Adipose tissue (tissue), 3 donors: ENCODE results near the gene ITK. TPM values are rescaled to one million over a fixed set of nuclear protein-coding genes. Genes with fewer than 3 reads are reported as not detected.

Source experiments
- H3K27ac ChIP-seq: one replicate; pipeline ENCODE4 v1.5.1; 2013; ENCODE audit warnings: low read depth, low read length
- WGBS, 3 donors: extraction: QIAGEN DNeasy Blood & Tissue Kit; methylation state at CpG; one replicate each; pipeline ENCODE4 v1.1.7; 2013; 5-methylcytosine and 5-hydroxymethylcytosine counted together
- polyA plus RNA-seq, 3 donors: library from polyadenylated mRNA; stranded (reverse); fragments of 200-250 nt; gene quantifications; one replicate each; pipeline ENCODE4 v1.2.3, GENCODE V29; 2013
- donor health status: healthy with polysubstance abuse.
- donor health status: Bipolar disorder and iron deficiency.
- donor health status: healthy.

The ITK gene
- polyA plus RNA-seq, 3 donors: 0.22 to 1.4 (median 0.90) TPM

DNA sequence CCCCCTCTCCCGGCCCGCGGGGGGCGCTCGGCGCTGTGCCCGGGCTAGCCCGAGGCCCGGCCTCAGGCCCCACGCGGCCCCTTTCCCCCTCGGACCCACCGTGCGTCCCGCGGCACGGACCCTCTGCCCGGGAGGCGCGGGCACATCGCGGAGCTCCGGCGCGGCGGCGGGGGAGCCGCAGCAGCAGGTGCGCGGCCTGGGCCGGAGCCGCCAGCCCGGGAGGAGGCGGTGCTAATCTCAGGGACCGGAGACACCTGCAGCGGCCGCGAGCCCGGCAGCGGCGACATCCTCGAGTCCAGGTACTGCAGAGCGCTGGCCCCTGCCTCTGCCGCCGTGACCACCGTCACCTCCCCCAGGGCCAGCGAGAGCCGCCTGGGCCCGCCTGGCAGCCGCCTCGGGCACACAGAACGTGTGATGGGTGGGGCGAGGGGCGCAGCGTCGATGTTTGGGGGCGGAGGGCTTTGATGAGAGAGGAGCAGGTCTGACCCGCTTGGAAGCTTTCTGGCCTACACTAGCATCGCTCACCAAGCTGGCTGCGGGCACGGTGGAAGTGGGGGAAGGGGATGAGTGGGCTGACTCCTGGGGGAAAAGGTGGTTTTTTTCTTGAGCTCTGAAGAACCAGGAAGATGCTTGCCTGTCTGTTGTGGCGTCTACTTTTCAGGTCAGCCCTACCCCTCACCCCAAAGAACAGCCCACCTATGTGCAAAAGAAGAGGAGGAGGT lies 85.8 kb downstream of the ITK start:
- WGBS, 3 donors: 2 to 5% (median 3%) methylated on average over 40 to 62 of the region's 62 CpGs
- no peak overlapping the region for H3K27ac ChIP-seq

DNA sequence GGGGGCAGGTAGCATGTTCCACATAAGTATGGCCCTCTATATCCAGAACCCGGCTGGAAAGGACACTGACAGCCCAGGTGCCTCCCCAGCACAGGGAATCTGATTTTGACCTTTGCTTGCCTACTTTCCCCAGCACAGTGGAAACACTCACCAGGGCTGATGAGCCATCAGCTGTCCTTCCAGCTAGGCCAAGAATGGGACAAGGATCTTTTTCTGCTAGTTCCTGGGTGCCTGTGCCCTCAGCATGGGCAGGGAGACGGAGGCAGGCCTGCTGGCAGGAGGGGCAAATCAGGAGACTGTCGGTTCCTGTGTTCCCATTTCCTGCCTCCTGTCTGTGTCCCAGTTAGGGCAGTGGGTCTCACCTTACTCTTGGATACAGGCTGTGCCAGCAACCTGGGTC lies 86.4 kb downstream of the ITK start:
- H3K27ac ChIP-seq: no peak overlapping the region
- WGBS, 3 donors: 59 to 75% (median 70%) methylated on average over 3 of the region's 3 CpGs

DNA sequence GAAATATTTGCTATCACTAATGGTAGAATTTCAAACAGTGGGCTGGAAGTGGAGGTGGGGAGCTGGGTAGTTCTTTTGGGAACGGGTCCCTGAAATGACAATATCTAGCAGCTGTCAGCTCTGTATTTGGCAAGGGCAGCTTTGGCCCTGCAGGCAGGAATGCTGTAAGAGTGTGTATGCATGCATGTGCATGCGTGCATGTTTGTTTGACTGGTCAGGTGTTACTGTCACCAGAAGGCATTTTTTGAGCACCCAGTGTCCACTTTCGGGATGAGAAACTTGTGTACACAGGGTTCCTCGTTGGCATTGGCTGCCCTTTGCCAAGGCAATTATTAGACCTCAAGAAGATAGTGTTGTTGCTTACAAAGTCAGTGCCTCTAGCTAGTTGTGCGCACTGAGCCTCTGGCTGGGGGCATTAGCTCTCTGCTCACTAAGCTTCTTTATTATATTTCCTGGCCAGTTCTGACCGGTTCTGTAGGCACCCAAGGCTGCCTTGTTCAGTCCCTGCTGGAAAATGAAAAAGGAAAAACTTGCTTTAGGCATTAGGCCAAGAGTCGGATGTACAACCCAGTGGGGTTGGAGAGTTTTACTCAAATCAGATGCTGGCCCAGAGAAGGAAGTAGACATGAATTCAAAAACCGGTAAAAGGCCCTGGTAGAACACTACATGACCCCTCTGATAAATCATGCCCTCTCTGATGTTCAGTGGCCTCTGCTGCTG lies 87.3 kb downstream of the ITK start:
- WGBS, 3 donors: 63 to 75% (median 71%) methylated on average over 8 of the region's 8 CpGs
- no peak overlapping the region for H3K27ac ChIP-seq

DNA sequence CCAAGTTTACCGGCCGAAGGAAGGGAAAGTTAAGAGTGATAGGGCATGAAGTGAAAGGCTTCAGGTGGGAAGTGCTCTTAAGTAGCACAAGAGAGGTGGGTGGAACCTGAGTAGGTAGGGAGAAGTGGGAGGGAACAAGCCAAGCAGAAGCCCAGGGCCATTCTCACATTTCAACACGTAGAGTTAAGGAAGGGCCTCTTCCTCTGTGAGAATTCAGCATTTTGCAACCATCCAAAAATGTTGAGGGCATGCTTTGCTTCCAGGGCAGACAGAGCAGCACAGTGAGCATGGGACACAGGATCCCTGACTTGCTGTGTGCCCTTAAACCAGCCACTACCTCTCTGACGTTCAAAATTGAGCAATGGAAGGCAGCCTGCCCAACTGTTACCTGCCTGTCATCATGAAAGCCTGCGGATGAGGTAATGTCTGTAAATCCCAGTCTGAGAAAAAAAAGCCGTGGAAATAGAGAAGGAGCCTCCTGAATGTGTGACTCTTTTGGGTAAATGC lies 88.6 kb downstream of the ITK start:
- WGBS, 3 donors: 56 to 71% (median 68%) methylated on average over 6 of the region's 6 CpGs
- H3K27ac ChIP-seq: no peak overlapping the region

DNA sequence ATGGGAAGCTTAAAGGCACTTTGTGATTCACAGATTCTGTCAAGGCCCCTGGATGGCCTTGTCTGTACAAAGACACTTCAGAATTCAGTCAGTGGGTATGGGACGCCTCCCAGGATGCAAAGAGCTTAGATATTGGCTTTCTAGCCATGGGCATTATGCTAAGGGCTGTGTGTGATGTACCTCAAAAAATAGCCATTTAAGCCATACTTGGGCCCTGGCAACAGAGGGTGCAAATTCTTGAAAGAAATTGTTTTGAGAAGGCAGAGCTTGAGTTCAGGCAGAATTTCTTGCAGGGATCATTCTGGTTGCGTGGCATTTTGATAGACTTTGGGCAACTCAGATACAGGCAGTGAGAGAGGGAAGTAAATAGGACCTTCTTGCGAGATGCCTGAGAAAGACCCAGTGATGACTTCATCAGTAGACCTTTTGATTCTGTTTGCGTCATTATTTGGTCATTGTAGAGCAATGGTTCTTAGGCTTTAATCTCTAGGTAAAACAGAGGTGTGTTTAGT lies 89.2 kb downstream of the ITK start:
- no peak overlapping the region for H3K27ac ChIP-seq

DNA sequence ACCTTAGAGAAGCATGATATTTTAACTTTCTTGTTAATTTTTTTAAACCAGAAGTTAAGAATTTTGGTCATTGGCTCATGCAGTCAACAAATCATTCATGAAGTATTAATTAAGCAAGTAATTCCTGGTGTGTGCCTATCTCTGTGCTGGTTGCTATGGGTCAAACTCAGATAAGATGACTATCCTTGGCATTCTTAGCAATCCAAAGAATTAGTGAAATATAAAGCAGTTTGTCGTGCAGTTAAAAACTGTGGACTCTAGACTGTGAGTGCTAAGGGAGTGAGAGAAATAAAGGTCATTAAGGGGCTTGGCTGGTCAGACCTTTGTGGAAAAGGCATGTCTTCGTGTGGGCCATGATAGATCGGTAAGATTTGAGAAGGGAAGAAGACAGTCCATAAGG lies 90.1 kb downstream of the ITK start:
- H3K27ac ChIP-seq: no peak overlapping the region
- WGBS, 3 donors: 64 to 83% (median 82%) methylated on average over 3 of the region's 3 CpGs

More for the DNA sequence above, 89.2 kb downstream of the ITK start:
- 69 to 87% (median 85%) methylated on average over 4 of the region's 4 CpGs for WGBS, 3 donors

DNA sequence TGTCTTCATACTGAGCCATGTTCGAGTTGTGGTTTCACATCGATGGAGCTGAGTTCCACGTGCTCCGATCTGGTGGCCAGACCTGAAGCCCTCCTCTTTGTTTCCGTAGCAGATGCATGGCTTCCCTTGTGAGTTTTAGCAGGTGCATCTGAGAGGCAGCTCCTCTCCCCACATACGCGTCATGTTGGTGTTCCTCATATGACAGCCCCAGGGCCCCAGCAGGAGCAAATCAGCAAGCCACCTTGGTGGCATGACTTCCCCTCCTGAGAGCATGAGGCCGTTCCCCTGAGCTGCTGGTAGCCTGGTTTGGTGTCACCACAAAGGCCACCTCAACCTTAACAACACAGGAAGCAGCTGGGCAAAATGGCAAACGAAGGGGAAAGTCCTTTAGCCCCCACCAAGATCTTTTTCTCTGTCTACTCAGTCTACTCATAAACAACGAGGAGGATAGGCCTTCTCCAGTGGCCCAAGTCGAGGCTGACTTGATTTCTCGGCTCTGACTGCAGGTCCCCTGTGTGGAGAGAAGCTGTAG lies 91.2 kb downstream of the ITK start:
- H3K27ac ChIP-seq: no peak overlapping the region
- 47 to 62% (median 61%) methylated on average over 12 of the region's 12 CpGs for WGBS, 3 donors

DNA sequence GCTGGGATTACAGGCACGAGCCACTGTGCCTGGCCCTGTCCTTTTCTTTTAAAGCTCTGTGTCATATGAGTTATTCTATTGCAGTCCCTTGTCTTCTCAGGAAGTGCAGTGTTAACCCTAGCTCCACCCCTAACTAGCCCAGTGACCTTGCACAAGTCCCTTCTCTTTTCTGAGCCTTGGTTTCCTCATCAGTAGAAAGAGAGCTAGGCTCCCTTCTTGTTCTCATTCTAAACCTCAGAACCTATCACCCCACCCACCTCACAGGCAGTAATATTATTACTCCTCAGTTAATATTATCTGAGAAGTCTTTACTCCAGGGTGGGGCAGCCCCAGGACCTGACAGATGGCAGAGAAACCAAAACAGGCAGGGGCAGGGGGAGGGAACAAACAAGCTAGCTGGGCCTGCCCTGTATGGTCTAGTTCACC lies 92.5 kb downstream of the ITK start:
- WGBS, 3 donors: 36 to 82% (median 65%) methylated on average over 1 of the region's 1 CpG
- no peak overlapping the region for H3K27ac ChIP-seq

DNA sequence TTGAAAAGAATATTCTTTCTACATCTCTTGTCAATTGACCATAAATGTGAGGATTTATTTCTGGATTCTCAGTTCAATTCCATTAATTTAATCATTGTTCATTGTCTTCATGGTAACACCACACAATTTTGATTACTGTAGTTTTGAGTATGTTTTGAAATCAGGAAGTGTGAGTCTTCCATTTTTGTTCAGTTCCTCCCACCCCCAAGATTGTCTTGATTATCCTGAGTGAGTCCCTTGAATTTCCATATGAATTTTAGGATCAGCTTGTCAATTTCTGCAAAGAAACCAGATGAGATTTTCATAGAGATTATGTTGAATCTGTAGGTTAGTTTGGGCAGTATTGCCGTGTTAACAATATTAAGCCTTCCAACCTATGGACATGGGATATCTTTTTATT lies 94.8 kb downstream of the ITK start:
- 92 to 93% (median 93%) methylated on average over 1 of the region's 1 CpG for WGBS, 3 donors

DNA sequence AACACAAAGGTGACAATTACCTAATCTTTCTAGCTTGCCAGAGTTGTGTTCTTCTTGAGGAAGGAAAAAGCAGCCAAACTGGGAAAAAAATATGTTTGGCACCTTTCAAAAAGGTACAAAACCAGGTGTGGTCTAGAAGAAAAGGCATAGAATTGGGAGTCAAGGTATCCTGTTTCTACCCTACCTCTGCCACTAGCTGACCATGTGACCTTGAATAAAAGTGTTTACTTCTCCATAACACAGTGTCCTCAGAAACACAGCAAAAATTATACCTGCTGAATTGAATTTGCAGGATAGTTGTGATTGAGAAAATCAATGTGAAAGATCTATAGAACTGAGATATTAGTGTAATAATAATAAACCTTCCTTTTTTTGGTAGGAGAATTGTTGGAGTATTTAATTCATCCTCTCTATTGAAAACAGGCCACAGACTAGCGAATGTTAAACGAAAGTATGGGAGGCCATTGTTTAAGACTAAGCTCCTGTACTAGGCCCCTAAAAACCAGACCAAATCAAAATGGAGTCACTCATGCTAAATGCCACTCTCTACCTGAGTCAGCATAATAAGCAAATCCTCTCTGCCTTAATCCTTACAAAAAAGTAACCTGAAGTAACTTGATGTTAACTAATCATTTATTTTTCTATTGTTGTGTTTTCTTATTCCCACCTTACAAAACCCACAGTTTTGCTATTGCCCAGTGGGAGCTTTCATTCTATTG lies 97.8 kb downstream of the ITK start:
- WGBS, 3 donors: 95 to 98% (median 98%) methylated on average over 2 of the region's 2 CpGs
- H3K27ac ChIP-seq: no peak overlapping the region

More for the DNA sequence above, 94.8 kb downstream of the ITK start:
- H3K27ac ChIP-seq: no peak overlapping the region

DNA sequence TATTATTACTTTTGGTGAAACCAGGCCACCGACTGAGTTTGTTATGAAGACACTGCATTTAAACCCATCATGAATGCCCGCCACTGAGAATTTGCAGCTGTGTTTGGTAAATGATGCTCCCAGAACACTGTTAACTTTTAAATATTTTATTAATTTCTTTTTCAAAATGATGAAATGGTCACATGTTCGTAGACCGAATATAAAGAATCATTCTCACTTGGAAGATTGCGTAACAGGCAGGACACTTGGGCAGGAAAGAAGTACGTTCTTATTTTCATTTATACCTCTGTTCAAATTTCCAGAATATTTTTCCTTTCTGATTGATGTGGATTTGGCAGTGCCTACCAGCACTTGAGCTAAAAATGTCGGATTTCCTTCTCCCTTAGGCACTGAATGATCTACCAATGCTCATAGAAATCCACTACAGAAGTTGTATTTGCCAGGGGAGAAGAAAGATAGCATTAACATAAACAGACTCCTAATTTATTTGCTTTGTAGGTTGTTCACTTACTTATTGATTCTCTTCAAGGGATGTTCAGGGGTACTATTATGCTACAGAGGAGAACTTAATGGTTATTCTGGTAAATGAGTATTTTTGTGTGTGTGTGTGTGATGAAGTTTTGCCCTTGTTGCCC lies 99.1 kb downstream of the ITK start:
- 61 to 77% (median 66%) methylated on average over 7 of the region's 7 CpGs for WGBS, 3 donors
- no peak overlapping the region for H3K27ac ChIP-seq

DNA sequence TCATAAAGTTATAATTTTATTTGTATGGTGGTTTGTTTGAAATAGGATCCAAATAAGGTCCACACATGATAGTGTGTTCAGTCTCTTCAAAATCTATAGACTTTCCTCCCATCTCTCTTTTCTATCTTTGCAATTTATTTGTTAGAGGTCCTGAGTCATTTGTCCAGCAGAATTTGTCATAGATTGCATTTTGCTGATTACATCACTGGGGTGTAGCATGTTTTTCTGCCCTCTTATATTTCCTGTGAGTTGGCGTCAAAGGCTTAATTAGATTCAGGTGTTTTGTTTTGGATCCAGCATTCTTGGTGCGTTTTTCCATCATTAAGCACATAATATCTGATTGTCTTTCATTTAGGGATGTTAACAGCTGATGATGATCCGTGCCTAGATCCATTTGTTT lies 100.3 kb downstream of the ITK start:
- no peak overlapping the region for H3K27ac ChIP-seq
- 52 to 72% (median 64%) methylated on average over 3 of the region's 3 CpGs for WGBS, 3 donors

DNA sequence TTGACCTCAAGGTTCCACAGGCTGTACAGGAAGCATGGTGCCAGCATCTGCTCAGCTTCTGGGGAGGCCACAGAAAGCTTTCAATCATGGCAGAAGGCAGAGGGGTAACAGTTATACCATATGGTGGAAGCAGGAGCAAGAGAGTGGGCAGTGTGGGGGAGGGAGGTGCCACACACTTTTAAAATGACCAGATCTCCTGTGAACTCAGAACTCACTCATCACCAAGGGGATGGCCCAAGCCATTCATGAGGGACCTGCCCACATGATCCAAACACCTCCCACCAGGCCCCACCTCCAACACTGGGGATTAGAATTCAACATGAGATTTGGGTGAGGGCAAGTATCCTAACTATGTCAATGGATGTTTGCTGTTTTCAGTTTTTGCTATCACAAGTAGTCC lies 101.5 kb downstream of the ITK start:
- no peak overlapping the region for H3K27ac ChIP-seq

DNA sequence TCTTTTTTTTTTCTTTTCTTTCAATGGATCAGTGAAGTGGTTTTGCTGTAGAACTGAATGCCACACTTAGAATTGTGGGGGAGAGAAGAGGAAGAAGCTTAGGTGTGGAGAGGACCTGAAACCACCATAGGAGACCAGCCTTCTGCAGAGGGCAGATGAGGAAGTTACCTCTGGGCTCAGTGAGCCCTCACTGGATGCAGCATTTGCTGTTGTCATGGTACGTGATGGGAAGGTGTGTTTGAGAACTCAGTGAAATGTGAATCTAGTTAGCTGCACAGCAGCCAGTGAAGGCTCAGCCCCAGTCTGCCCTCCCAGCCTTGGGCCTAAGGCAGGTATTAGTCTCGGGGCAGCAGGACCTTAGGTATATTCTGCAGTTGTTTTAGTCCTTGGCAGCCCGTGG lies 102.8 kb downstream of the ITK start:
- H3K27ac ChIP-seq: no peak overlapping the region
- WGBS, 3 donors: 69 to 81% (median 75%) methylated on average over 3 of the region's 3 CpGs

DNA sequence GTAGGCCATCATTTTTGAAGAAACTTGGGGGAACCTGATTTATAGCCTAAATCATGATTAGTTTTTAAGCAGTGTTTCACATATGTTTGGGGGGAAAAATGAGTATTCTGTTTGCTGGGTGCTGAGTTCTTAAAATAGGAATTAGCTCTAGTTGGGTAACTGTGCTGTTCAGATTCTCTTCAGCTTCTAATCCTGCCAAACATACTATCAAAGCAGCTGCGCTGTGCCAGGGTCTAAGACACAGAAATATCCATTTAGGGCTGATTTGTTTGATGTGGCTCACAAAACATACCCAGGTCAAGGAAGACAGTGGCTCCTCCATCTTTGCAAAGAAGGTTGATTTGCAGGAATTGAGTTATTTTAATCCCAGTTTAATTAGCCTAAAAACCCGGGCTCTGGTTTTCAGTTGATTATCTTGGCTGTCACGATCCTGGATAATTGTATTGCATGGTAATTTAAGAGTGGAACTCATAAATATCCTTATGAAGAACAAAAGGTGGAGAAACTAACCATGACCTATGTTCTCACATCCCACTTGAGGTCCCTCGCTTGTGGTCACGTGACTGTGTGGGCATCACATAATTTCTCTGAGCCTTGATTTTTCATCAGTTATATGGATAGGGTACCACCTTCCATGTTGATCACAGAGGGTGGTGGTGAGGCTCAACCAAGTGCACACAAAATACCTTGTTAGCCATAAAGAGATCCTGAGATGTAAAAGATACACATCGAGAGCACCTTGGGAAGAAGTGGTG lies 104.0 kb downstream of the ITK start:
- WGBS, 3 donors: 89 to 94% (median 91%) methylated on average over 6 of the region's 6 CpGs

DNA sequence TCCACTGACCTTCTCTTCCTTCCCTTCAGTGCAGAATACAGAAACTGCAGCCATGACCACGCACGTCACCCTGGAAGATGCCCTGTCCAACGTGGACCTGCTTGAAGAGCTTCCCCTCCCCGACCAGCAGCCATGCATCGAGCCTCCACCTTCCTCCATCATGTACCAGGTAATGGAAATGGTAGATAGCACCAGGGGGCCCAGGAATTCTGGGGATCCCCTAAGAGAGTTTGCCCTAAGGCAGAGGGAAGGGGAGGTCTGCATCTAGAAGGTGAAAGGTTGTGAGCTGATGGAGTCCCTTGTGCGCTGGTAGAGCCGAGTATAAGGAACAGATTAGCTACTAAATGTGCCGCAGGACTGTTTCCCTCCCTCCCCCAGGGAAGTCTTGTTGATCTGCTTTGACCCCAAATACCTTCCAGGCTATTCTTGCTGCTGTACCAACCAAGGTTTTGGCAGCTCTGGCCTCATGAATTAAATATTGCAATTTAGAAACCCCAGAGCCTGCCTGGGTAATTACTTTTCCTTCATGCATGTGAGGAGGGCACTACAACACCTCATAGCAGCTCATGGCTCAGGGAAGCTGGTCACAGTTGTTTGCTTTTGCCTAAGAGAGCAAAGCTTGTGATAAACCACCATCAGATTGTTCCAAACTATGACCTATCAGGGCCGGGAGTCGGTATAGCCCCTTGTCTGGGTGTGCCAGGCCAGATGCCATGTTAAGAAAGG lies 104.8 kb downstream of the ITK start:
- 90 to 92% (median 90%) methylated on average over 10 of the region's 10 CpGs for WGBS, 3 donors
- no peak overlapping the region for H3K27ac ChIP-seq

More for the DNA sequence above, 104.0 kb downstream of the ITK start:
- H3K27ac ChIP-seq: no peak overlapping the region

DNA sequence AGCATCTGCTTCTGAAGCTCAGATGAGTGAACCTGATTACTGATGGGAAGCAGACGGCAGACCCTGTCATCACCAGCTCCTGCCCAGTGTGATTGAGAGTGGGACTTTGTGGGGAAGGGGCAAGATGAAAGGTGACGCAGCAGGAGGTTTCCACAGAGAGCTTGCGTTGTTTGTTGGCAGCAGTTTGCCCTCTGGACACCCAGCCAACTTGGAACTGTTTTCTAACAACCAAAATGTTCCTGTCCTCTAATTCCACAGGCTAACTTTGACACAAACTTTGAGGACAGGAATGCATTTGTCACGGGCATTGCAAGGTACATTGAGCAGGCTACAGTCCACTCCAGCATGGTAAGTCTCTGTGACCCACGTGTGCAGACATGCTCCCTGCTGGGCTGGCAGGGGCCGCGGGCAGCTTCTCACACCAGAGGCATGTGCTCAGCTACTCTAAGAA lies 106.1 kb downstream of the ITK start:
- H3K27ac ChIP-seq: no peak overlapping the region
- 77 to 81% (median 78%) methylated on average over 7 of the region's 7 CpGs for WGBS, 3 donors
